ENCODE results near the gene PPEF1. TPM values are rescaled to one million over a fixed set of nuclear protein-coding genes. Genes with fewer than 3 reads are reported as not detected.

The PPEF1 gene
- polyA plus RNA-seq, 4 donors = 0.10 to 0.34 TPM; not detected in 2

- Histone ChIP-seq H3K4me3 (ENCODE audit: low read depth in 1 of 3, low read length in 3 of 3) (no peak overlapping the region), H3K27ac (ENCODE audit: low read depth in 1 of 3, low read length in 2 of 3) (no peak overlapping the region), H3K4me1 (ENCODE audit: control insufficient read depth in 3 of 3, insufficient read depth in 2 of 3, low read depth in 1 of 3, low read length in 2 of 3) (no peaks in the 10 kb centered on the region), H3K27me3 (ENCODE audit: control insufficient read depth in 3 of 3, insufficient read depth in 3 of 3, low read length in 3 of 3) (no peaks in the 10 kb centered on the region), H3K36me3 (ENCODE audit: control insufficient read depth in 3 of 3, insufficient read depth in 2 of 3, low read depth in 1 of 3, low read length in 3 of 3) (no peaks in the 10 kb centered on the region), H3K9me3 (ENCODE audit: control insufficient read depth in 2 of 2, insufficient read depth in 1 of 2, low read depth in 1 of 2, low read length in 1 of 2) (no peaks in the 10 kb centered on the region)
- no peak for FAIRE-seq
- DNase-seq = no peak
- WGBS, 3 donors = 86 to 93% (median 87%) methylated on average over 12 of the region's 12 CpGs
These were observed 166.4 kb downstream of the PPEF1 start for GRCh38 chrX:18873836-18874235.

- no peak overlapping the region for H3K27ac ChIP-seq (ENCODE audit: low read depth in 1 of 3, low read length in 2 of 3)
- 89 to 92% (median 91%) methylated on average over 23 to 27 of the region's 27 CpGs for WGBS, 3 donors
- FAIRE-seq = no peak
These were observed 167.3 kb downstream of the PPEF1 start for GRCh38 chrX:18874560-18875255.

GRCh38 chrX:18875256-18875878, 167.9 kb downstream of the PPEF1 start:
- FAIRE-seq = no peak
- 67 to 78% (median 76%) methylated on average over 12 to 15 of the region's 15 CpGs for WGBS, 3 donors
- DNase-seq = no peak

More at GRCh38 chrX:18874560-18875255, 167.3 kb downstream of the PPEF1 start:
- no peaks in the 10 kb centered on the region for H3K27me3 ChIP-seq (ENCODE audit: control insufficient read depth in 3 of 3, insufficient read depth in 3 of 3, low read length in 3 of 3)
- H3K4me3 ChIP-seq (ENCODE audit: low read depth in 1 of 3, low read length in 3 of 3) = no peak overlapping the region
- H3K9me3 ChIP-seq (ENCODE audit: control insufficient read depth in 2 of 2, insufficient read depth in 1 of 2, low read depth in 1 of 2, low read length in 1 of 2) = no peaks in the 10 kb centered on the region
- no peaks in the 10 kb centered on the region for H3K4me1 ChIP-seq (ENCODE audit: control insufficient read depth in 3 of 3, insufficient read depth in 2 of 3, low read depth in 1 of 3, low read length in 2 of 3)
- H3K36me3 ChIP-seq (ENCODE audit: control insufficient read depth in 3 of 3, insufficient read depth in 2 of 3, low read depth in 1 of 3, low read length in 3 of 3) = no peaks in the 10 kb centered on the region
- no peak for DNase-seq

GRCh38 chrX:18877469-18877868, 170.0 kb downstream of the PPEF1 start:
- H3K27me3 ChIP-seq (ENCODE audit: control insufficient read depth in 3 of 3, insufficient read depth in 3 of 3, low read length in 3 of 3) = no peaks in the 10 kb centered on the region
- H3K9me3 ChIP-seq (ENCODE audit: control insufficient read depth in 2 of 2, insufficient read depth in 1 of 2, low read depth in 1 of 2, low read length in 1 of 2) = no peaks in the 10 kb centered on the region
- DNase-seq (peak; percentile 67 to 71), FAIRE-seq (no peak)
- no peak overlapping the region for H3K27ac ChIP-seq (ENCODE audit: low read depth in 1 of 3, low read length in 2 of 3)
- 18 to 53% (median 42%) methylated on average over 7 of the region's 7 CpGs for WGBS, 3 donors
- no peaks in the 10 kb centered on the region for H3K36me3 ChIP-seq (ENCODE audit: control insufficient read depth in 3 of 3, insufficient read depth in 2 of 3, low read depth in 1 of 3, low read length in 3 of 3)
- no peak overlapping the region for H3K4me3 ChIP-seq (ENCODE audit: low read depth in 1 of 3, low read length in 3 of 3)
- no peaks in the 10 kb centered on the region for H3K4me1 ChIP-seq (ENCODE audit: control insufficient read depth in 3 of 3, insufficient read depth in 2 of 3, low read depth in 1 of 3, low read length in 2 of 3)

More at GRCh38 chrX:18875256-18875878, 167.9 kb downstream of the PPEF1 start:
- Histone ChIP-seq H3K27me3 (ENCODE audit: control insufficient read depth in 3 of 3, insufficient read depth in 3 of 3, low read length in 3 of 3) (no peaks in the 10 kb centered on the region), H3K9me3 (ENCODE audit: control insufficient read depth in 2 of 2, insufficient read depth in 1 of 2, low read depth in 1 of 2, low read length in 1 of 2) (no peaks in the 10 kb centered on the region), H3K4me3 (ENCODE audit: low read depth in 1 of 3, low read length in 3 of 3) (no peak overlapping the region), H3K27ac (ENCODE audit: low read depth in 1 of 3, low read length in 2 of 3) (no peak overlapping the region), H3K36me3 (ENCODE audit: control insufficient read depth in 3 of 3, insufficient read depth in 2 of 3, low read depth in 1 of 3, low read length in 3 of 3) (no peaks in the 10 kb centered on the region), H3K4me1 (ENCODE audit: control insufficient read depth in 3 of 3, insufficient read depth in 2 of 3, low read depth in 1 of 3, low read length in 2 of 3) (no peaks in the 10 kb centered on the region)

Other genes with a start within 250 kb of the PPEF1 start
- under 1 TPM in 1 of 4 donors, not detected in 3; 0.03 TPM for gene RS1, start 35.5 kb upstream of the PPEF1 start, polyA plus RNA-seq